ENCODE measurements around the gene TARM1.

DNA sequence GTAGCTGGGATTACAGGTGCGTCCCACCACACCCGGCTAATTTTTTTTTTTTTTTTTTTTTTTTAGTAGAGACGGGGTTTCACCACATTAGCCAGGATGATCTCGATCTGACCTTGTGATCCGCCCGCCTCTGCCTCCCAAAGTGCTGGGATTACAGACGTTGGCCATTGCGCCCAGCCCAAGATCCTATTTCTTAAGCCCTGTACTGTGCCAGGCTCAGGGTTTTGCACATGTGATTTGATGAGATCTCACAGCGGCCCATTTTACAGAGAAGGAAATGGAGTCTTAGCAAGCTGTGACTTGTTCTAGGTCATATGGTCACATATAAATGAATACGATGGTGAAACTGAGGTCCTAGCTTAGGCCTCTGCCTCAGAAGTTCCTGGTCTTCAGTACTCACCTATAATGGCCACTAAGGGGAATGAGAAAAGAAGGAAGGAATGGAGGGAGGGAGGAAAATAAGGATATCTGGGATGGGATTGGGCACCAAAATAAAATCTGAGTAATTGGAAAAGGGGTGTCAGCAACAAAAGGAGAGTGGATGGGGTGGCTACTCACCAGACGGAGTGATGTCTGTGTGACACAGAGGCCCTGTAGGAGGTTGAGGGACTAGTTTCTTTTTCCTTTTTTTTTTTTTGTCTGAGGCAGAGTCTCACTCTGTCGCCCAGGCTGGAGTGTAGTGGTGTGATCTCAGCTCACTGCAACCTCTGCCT is 18.2 kb upstream of the TARM1 start:
- TF ChIP-seq, protein P1, sequence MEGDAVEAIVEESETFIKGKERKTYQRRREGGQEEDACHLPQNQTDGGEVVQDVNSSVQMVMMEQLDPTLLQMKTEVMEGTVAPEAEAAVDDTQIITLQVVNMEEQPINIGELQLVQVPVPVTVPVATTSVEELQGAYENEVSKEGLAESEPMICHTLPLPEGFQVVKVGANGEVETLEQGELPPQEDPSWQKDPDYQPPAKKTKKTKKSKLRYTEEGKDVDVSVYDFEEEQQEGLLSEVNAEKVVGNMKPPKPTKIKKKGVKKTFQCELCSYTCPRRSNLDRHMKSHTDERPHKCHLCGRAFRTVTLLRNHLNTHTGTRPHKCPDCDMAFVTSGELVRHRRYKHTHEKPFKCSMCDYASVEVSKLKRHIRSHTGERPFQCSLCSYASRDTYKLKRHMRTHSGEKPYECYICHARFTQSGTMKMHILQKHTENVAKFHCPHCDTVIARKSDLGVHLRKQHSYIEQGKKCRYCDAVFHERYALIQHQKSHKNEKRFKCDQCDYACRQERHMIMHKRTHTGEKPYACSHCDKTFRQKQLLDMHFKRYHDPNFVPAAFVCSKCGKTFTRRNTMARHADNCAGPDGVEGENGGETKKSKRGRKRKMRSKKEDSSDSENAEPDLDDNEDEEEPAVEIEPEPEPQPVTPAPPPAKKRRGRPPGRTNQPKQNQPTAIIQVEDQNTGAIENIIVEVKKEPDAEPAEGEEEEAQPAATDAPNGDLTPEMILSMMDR (IDR thresholded peaks at IDR 0.05; ENCODE audit: low read depth, low read length): no peak
- TF ChIP-seq MYC (IDR thresholded peaks at IDR 0.05; ENCODE audit: low read depth, low read length) (no peak), POLR2A (IDR thresholded peaks at IDR 0.05; ENCODE audit: extremely low read depth, insufficient read length) (no peak)

Data from NB4 (cell line).